HG03135 (cell line): ENCODE data around the gene SRF.

ENCODE experiments used
- ATAC-seq: cut with Tn5 transposase; IDR thresholded peaks from one replicate; pipeline ENCODE4 v1.9.1; 2021; ENCODE audit warnings: mild to moderate bottlenecking, moderate library complexity; ENCODE audit not compliant: unreplicated experiment

Gene SRF

GRCh38 chr6:43207286-43207685, 36.2 kb downstream of the SRF start:
- ATAC-seq: no peak

DNA sequence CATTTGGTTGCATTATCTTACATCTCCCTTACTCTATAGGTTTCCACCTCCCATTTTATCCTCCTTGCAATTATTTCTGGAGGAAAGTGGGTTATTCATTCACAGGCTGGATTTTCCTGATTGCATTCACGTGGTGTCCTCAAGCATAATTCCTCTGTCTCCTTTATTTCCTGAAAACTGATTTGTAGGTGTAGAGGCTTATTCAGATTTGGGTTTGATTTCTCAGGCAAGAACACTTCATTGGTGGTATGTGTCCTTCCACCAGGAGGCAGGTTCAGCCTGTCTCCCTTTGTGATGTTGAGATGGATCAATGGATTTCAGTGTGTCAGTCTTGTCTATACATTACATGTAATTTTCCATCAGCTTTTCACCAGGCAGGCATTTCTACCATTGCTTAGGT, 40.9 kb downstream of the SRF start:
- ATAC-seq: no peak

GRCh38 chr6:43213431-43213830, 42.4 kb downstream of the SRF start:
- ATAC-seq: no peak

- ATAC-seq: no peak
Measured at GRCh38 chr6:43215066-43215465, 44.0 kb downstream of the SRF start.

DNA sequence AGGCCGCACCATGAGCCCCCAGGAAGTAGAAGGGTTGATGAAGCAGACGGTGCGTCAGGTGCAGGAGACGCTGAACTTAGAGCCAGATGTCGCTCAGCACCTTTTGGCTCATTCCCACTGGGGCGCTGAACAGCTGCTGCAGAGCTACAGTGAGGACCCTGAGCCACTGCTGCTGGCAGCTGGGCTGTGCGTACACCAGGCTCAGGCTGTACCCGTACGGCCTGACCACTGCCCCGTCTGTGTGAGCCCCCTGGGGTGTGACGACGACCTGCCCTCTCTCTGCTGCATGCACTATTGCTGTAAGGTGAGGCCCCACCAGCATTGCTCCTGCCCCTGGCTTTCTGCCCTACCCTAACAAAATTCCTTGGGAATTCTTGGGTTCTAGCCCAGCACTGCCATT, 45.1 kb downstream of the SRF start:
- ATAC-seq: no peak

DNA sequence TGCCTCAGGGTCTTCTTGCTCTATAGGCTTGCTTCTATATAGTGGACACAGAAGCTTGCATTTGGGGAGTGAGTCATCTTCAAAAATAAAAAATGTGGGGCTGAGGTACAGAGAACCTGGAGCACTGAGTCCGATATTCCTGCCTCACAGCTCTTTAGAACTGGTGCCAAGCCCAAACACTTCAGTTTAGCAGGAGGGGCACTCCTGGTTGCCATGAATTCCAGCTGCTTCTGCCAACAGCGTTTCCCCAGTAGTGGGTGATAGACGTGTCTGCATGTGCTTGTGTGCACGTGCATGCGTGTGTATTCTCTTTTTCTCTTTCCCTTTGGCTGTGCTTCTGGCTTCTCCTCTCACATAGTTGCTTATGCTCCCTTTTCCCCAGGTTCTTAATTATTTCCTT, 46.3 kb downstream of the SRF start:
- no peak for ATAC-seq

DNA sequence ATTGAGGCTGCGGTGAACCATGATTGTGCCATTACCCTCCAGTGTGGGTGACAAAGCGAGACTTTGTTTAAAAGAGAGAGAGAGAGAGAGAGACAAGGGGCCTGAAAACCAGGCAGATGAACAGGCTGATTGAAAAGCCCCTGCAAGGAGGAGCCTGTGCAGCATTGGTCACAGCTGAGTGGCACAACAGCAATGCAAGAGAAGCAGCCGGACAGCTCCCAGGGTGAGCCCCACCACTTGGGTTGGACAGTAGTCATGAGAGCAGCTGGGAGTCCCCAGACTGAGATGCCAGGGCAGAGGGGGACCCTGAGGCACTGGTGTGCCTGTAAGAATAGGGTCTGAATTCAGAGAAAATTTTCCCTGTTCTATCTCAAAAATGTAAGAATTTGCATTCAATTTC, 48.0 kb downstream of the SRF start:
- no peak for ATAC-seq

DNA sequence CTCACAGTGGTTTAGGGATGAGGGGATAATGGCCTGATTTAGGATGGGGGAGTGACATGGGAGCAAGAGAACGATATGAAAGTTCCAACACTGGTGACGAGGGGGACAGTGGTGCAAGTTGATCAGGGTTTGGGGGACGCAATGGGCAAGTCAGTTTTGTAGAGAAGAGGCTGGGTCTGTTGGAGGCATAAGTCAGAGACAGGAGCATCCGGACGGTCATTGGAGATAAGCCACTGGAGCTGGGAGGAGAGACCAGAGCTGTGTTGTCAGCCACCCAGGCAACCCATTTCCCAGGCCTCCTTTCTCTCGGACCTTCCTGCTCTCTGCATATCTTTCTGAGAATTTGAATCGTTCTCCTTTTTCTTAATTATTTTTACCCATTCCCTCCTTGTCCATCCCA, 48.7 kb downstream of the SRF start:
- ATAC-seq: no peak

DNA sequence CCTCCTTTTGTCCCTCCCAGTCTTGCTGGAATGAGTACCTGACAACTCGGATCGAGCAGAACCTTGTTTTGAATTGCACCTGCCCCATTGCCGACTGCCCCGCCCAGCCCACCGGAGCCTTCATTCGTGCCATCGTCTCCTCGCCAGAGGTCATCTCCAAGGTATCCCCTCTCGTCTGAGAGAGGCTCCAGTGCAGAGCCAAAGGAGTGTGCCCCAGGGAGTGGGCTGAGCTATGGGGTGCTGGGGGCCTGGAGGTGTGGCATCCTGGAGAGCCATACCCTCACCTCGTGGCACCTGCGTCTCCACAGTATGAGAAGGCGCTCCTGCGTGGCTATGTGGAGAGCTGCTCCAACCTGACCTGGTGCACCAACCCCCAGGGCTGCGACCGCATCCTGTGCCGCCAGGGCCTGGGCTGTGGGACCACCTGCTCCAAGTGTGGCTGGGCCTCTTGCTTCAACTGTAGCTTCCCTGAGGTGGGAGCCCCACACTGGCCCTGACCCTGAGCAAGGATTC, 49.4 kb downstream of the SRF start:
- ATAC-seq: no peak

- ATAC-seq: no peak
Measured at GRCh38 chr6:43221046-43221972, 50.2 kb downstream of the SRF start.

DNA sequence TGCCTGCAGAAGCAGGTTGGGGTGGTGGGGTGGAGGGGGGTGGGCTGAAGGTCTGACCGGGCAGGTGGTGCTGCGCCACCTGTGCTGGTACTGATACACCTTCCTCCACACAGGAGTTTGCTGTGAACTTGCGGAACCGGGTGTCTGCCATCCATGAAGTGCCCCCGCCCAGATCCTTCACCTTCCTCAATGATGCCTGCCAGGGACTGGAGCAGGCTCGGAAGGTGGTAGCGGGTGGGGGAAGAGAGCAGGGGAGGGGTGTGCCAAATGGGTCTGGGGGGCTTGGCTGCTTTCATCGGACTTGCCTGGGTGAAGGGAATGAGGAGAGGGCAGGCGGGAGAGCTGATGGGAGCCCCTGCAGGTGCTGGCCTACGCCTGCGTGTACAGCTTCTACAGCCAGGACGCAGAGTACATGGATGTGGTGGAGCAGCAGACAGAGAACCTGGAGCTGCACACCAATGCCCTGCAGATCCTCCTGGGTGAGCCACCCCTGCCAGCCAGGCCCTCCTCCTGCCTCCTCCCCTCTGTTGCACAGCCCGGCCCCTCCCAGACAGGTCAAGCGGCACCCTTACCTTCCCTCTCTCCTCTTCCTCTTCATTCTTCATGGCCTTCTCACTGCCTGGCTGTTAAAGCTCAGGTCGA, 51.5 kb downstream of the SRF start:
- ATAC-seq: no peak

GRCh38 chr6:43223175-43223574, 52.1 kb downstream of the SRF start:
- no peak for ATAC-seq

DNA sequence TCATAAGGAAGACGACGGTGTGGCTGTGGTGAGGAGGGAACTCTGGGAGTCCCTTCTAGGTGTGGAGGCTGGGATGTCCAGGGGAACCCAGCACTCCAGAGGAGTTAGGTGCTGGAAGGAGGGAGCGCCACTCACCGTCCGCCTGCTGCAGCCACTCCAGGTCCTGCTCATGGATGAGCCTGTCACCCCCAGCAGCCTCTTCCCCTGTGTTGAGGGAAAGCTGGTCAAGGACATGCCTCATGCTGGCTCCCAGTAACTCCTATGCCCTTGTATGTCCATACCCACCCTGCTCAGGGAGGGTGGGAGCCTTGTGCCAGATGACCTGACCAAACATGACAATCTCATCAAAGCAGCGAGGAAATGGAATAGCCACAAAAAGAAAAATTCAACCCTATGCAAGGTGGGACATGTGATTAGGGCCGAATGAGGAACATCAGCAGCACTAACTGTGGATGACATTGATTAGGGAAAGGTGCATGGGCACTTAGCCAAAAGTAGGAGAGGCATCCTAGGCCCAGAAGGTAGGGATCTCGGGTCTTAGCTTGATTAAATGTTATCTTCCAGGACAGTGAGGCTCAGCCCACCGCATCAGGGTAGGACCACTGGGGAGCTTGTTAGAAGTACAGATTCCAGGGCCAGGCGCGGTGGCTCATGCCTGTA, 55.3 kb downstream of the SRF start:
- no peak for ATAC-seq

- peak; percentile 68 for ATAC-seq
Measured at GRCh38 chr6:43228951-43229802, 58.1 kb downstream of the SRF start, which contains the start of gene DNPH1. DNPH1 (minus strand) TSS chr6:43229481; CDS start chr6:43229456, 25 bp downstream.

- no peak for ATAC-seq
Measured at GRCh38 chr6:43229803-43230620, 58.9 kb downstream of the SRF start.

- ATAC-seq: no peak
Measured at GRCh38 chr6:43231053-43231452, 60.0 kb downstream of the SRF start.
